ENCODE measurements around the gene CRISPLD2.
A peak's percentile ranks its signal among the peaks of the same experiment; 100 is the strongest.
"Not testable (repeated sequence)": the region's sequence is repeated elsewhere in the genome, so short reads cannot be mapped to it uniquely, and the experiment has no call there.

CRISPLD2 gene

GRCh38 chr16:84840687-84841627, 21.2 kb downstream of the CRISPLD2 start:
- no peak for DNase-seq (ENCODE audit: low read depth)

GRCh38 chr16:84841787-84842300, 22.1 kb downstream of the CRISPLD2 start:
- DNase-seq (ENCODE audit: low read depth) = no peak

- no peak for DNase-seq (ENCODE audit: low read depth)
Measured at GRCh38 chr16:84842516-84843148, 22.8 kb downstream of the CRISPLD2 start.

GRCh38 chr16:84843149-84844048, 23.6 kb downstream of the CRISPLD2 start:
- DNase-seq (ENCODE audit: low read depth) = no peak

GRCh38 chr16:84844049-84844350, 24.2 kb downstream of the CRISPLD2 start:
- peak; percentile 74 for DNase-seq (ENCODE audit: low read depth)

GRCh38 chr16:84844559-84845495, 25.0 kb downstream of the CRISPLD2 start:
- no peak for DNase-seq (ENCODE audit: low read depth)

- DNase-seq (ENCODE audit: low read depth) = no peak
Measured at GRCh38 chr16:84845496-84846002, 25.8 kb downstream of the CRISPLD2 start.

- DNase-seq (ENCODE audit: low read depth) = no peak
Measured at GRCh38 chr16:84847564-84848355, 28.0 kb downstream of the CRISPLD2 start.

- no peak for DNase-seq (ENCODE audit: low read depth)
Measured at GRCh38 chr16:84848986-84849634, 29.3 kb downstream of the CRISPLD2 start.

GRCh38 chr16:84849751-84850150, 30.0 kb downstream of the CRISPLD2 start:
- no peak for DNase-seq (ENCODE audit: low read depth)

GRCh38 chr16:84850714-84851113, 30.9 kb downstream of the CRISPLD2 start:
- no peak for DNase-seq (ENCODE audit: low read depth)

GRCh38 chr16:84851192-84852127, 31.7 kb downstream of the CRISPLD2 start:
- peak; percentile 88 for DNase-seq (ENCODE audit: low read depth)

- no peak for DNase-seq (ENCODE audit: low read depth)
Measured at GRCh38 chr16:84853534-84853933, 33.7 kb downstream of the CRISPLD2 start.

- DNase-seq (ENCODE audit: low read depth) = peak; percentile 35
Measured at GRCh38 chr16:84854759-84855158, 35.0 kb downstream of the CRISPLD2 start.

- DNase-seq (ENCODE audit: low read depth) = not testable (repeated sequence)
Measured at GRCh38 chr16:84855435-84856202, 35.8 kb downstream of the CRISPLD2 start.

GRCh38 chr16:84856203-84856581, 36.4 kb downstream of the CRISPLD2 start:
- DNase-seq (ENCODE audit: low read depth) = not testable (repeated sequence)

GRCh38 chr16:84856811-84857210, 37.0 kb downstream of the CRISPLD2 start:
- not testable (repeated sequence) for DNase-seq (ENCODE audit: low read depth)

- no peak for DNase-seq (ENCODE audit: low read depth)
Measured at GRCh38 chr16:84859681-84860080, 39.9 kb downstream of the CRISPLD2 start.
